CD14-positive monocyte (primary cell): ENCODE measurements around the gene BNIP2. TPM values are rescaled to one million over a fixed set of nuclear protein-coding genes. Genes with fewer than 3 reads are reported as not detected.

Source experiments
- DNase-seq, 3 donors: peaks; one replicate each; pipeline ENCODE4 v3.0.0-alpha.2; 2011 to 2022
- H2AFZ ChIP-seq: 2 replicates; pipeline ENCODE4 v1.6.0; 2012; ENCODE audit warnings: mild to moderate bottlenecking, low read depth, low read length, inconsistent platforms; ENCODE audit not compliant: insufficient read depth, poor library complexity, severe bottlenecking
- H3K27ac ChIP-seq, 2 donors: 1 replicate in 1 of 2; 2 replicates in 1 of 2; pipeline ENCODE4 v1.5.1; 2012 to 2013; ENCODE audit warnings: low read length in 2 of 2, control low read depth in 1 of 2, inconsistent platforms in 1 of 2, low read depth in 1 of 2, mild to moderate bottlenecking in 1 of 2
- H3K27me3 ChIP-seq, 2 donors: one replicate each; pipeline versions ENCODE4 v1.6.0 to v1.6.1; 2011 to 2013; ENCODE audit warnings: low read length in 2 of 2; ENCODE audit not compliant: control insufficient read depth in 2 of 2, insufficient read depth in 2 of 2
- H3K36me3 ChIP-seq, 2 donors: replicated peaks in 1 of 2; 1 replicate in 1 of 2; 2 replicates in 1 of 2; pipeline versions ENCODE4 v1.5.1 to v1.6.1; 2012 to 2013; ENCODE audit warnings: low read length in 2 of 2, control low read depth in 1 of 2, inconsistent platforms in 1 of 2, mild to moderate bottlenecking in 1 of 2; ENCODE audit not compliant: insufficient read depth in 2 of 2, control insufficient read depth in 1 of 2
- H3K4me1 ChIP-seq, 2 donors: 1 replicate in 1 of 2; 2 replicates in 1 of 2; pipeline versions ENCODE4 v1.5.1 to v1.6.1; 2012 to 2013; ENCODE audit warnings: low read length in 2 of 2, control low read depth in 1 of 2, inconsistent platforms in 1 of 2, mild to moderate bottlenecking in 1 of 2, moderate library complexity in 1 of 2; ENCODE audit not compliant: insufficient read depth in 2 of 2, control insufficient read depth in 1 of 2
- H3K4me2 ChIP-seq: replicated peaks from 2 replicates; pipeline ENCODE3; 2012; ENCODE audit warnings: low read length, moderate library complexity, mild to moderate bottlenecking; ENCODE audit not compliant: poor library complexity, severe bottlenecking; ENCODE audit errors: extremely low read depth
- H3K4me3 ChIP-seq, 3 experiments: fragments of 200-600 bp in 1 of 3; sonication (generic) in 1 of 3; replicated peaks in 1 of 3; 1 replicate in 2 of 3; 2 replicates in 1 of 3; pipeline ENCODE4 v1.5.1; 2011 to 2013; ENCODE audit warnings: low read length in 3 of 3, mild to moderate bottlenecking in 3 of 3, control low read depth in 2 of 3, low read depth in 2 of 3, inconsistent platforms in 1 of 3, moderate library complexity in 1 of 3
- H3K79me2 ChIP-seq: 2 replicates; pipeline ENCODE4 v1.6.0; 2012; ENCODE audit warnings: mild to moderate bottlenecking, control low read depth, inconsistent platforms, low read length, moderate library complexity; ENCODE audit not compliant: insufficient read depth
- H3K9ac ChIP-seq: 2 replicates; pipeline ENCODE4 v1.6.0; 2017; ENCODE audit warnings: low read length, mild to moderate bottlenecking; ENCODE audit not compliant: insufficient read depth, poor library complexity, severe bottlenecking
- H3K9me3 ChIP-seq, 2 donors: replicated peaks in 1 of 2; 1 replicate in 1 of 2; 2 replicates in 1 of 2; pipeline versions ENCODE4 v1.5.1 to v1.6.1; 2012 to 2013; ENCODE audit warnings: low read length in 2 of 2, control low read depth in 1 of 2; ENCODE audit not compliant: control insufficient read depth in 1 of 2, insufficient read depth in 1 of 2
- H4K20me1 ChIP-seq: 2 replicates; pipeline ENCODE4 v1.6.0; 2012; ENCODE audit warnings: mild to moderate bottlenecking, low read length, control low read depth, moderate library complexity; ENCODE audit not compliant: insufficient read depth
- H3K27ac Mint-ChIP-seq, 7 donors: one replicate each; pipeline ENCODE4 v1.8.0; 2020; ENCODE audit warnings: mild to moderate bottlenecking in 7 of 7, mixed read lengths in 7 of 7, moderate library complexity in 6 of 7, inconsistent platforms in 2 of 7
- H3K27me3 Mint-ChIP-seq, 3 donors: one replicate each; pipeline ENCODE4 v1.8.0; 2021 to 2022; ENCODE audit warnings: low read depth in 3 of 3, mild to moderate bottlenecking in 3 of 3, mixed read lengths in 3 of 3, moderate library complexity in 3 of 3, inconsistent platforms in 1 of 3
- H3K36me3 Mint-ChIP-seq, 2 donors: one replicate each; pipeline ENCODE4 v1.8.0; 2020; ENCODE audit warnings: mixed read lengths in 2 of 2, inconsistent platforms in 1 of 2, mild to moderate bottlenecking in 1 of 2
- H3K4me1 Mint-ChIP-seq: one replicate; pipeline ENCODE4 v1.8.0; 2020; ENCODE audit warnings: mild to moderate bottlenecking, mixed read lengths
- H3K4me3 Mint-ChIP-seq, 2 donors: one replicate each; pipeline ENCODE4 v1.8.0; 2020; ENCODE audit warnings: mild to moderate bottlenecking in 2 of 2, mixed read lengths in 2 of 2, moderate library complexity in 1 of 2
- H3K9me3 Mint-ChIP-seq, 7 donors: one replicate each; pipeline ENCODE4 v1.8.0; 2020 to 2022; ENCODE audit warnings: mixed read lengths in 7 of 7, mild to moderate bottlenecking in 6 of 7, moderate library complexity in 6 of 7, inconsistent platforms in 2 of 7
- CTCF ChIP-seq: fragments of 200-600 bp; IDR thresholded peaks from one replicate; pipeline ENCODE4 v1.8.0; 2022; ENCODE audit warnings: antibody characterized with exemption, mild to moderate bottlenecking
- WGBS: methylation state at CpG from one replicate; pipeline ENCODE4 v1.1.5; 2013; ENCODE audit warnings: missing lambda C conversion rate; ENCODE audit not compliant: insufficient coverage; 5-methylcytosine and 5-hydroxymethylcytosine counted together
- intact Hi-C, 2 donors: fragments of 100-400 bp; cut with micrococcal nuclease; formaldehyde crosslinking; loops; one replicate each; pipeline versions ENCODE4 v1.15.0 to v1.15.1; 2023
- polyA plus RNA-seq, 3 donors: library from polyadenylated mRNA; depleted of rRNA in 1 of 3; unstranded in 2 of 3; stranded (reverse) in 1 of 3; fragments of 300-500 nt in 2 of 3; fragments of >200 nt in 1 of 3; fragmentation: Illumina TruSeq in 2 of 3; gene quantifications; 1 replicate in 2 of 3; 2 replicates in 1 of 3; pipeline ENCODE4 v1.2.3, GENCODE V29; 2012 to 2021

Gene BNIP2
- polyA plus RNA-seq, 3 donors = 83.4 to 189 (median 136) TPM

GRCh38 chr15:59691194-59691805 is 2.2 kb upstream of the BNIP2 start:
- H3K27ac Mint-ChIP-seq = peak overlapping the region in 6 of 7 donors; percentile 3 to 99 (median 68)
- peaks cover 0 to 7% (median 0%) of the 10 kb centered on the region in 3 donors for H3K27me3 Mint-ChIP-seq
- Histone ChIP-seq H3K9ac (no peak overlapping the region), H3K27ac (peak overlapping the region in 1 of 2 donors; percentile 99), H3K36me3 (no peaks in the 10 kb centered on the region), H2AFZ (no peak overlapping the region), H3K4me3 (no peak overlapping the region), H3K9me3 (no peaks in the 10 kb centered on the region), H3K4me1 (peaks cover 20 to 31% of the 10 kb centered on the region in 2 donors), H4K20me1 (peaks cover 13% of the 10 kb centered on the region), H3K79me2 (peaks cover 39% of the 10 kb centered on the region), H3K27me3 (no peaks in the 10 kb centered on the region), H3K4me2 (no peak overlapping the region)
- H3K9me3 Mint-ChIP-seq = peaks cover 0 to 2% (median 0%) of the 10 kb centered on the region in 7 donors
- intact Hi-C loops = loop anchor here (5.0 to 10.0 kb wide), 2 partner anchors 634 to 636 kb away; no protein-coding TSS in a partner anchor
- no peak overlapping the region for H3K4me3 Mint-ChIP-seq
- DNase-seq = peak; percentile 49 to 60 (median 60)
- H3K36me3 Mint-ChIP-seq = peaks cover 4 to 21% of the 10 kb centered on the region in 2 donors
- peak; percentile 82 for TF ChIP-seq CTCF
- no CpG with 5 or more reads among the region's 1 CpG for WGBS
- peaks cover 28% of the 10 kb centered on the region for H3K4me1 Mint-ChIP-seq

GRCh38 chr15:59689626-59690236 is 611 bp upstream of the BNIP2 start:
- WGBS = 0% methylated on average over 2 of the region's 25 CpGs
- peak overlapping the region; percentile 15 for H2AFZ ChIP-seq
- peak overlapping the region; percentile 69 to 98 (median 72) for H3K4me3 ChIP-seq
- H3K4me1 Mint-ChIP-seq = peaks cover 42% of the 10 kb centered on the region
- no peaks in the 10 kb centered on the region for H3K9me3 Mint-ChIP-seq
- peaks cover 0 to 4% of the 10 kb centered on the region in 2 donors for H3K36me3 ChIP-seq
- no peak for TF ChIP-seq CTCF
- H3K27me3 ChIP-seq = no peaks in the 10 kb centered on the region
- H4K20me1 ChIP-seq = peaks cover 28% of the 10 kb centered on the region
- DNase-seq = peak; percentile 66 to 82 (median 66)
- peaks cover 35 to 46% of the 10 kb centered on the region in 2 donors for H3K4me1 ChIP-seq
- H3K27me3 Mint-ChIP-seq = peaks cover 0 to 7% (median 0%) of the 10 kb centered on the region in 3 donors
- H3K9me3 ChIP-seq = no peaks in the 10 kb centered on the region
- peak overlapping the region; percentile 93 to 94 for H3K4me3 Mint-ChIP-seq
- intact Hi-C loops = loop anchor here (5.0 to 10.0 kb wide), 5 partner anchors 585 to 708 kb away; partner anchors contain the start of genes ANXA2 (in 1 of the 2), CCNB2 (in 1 of the 2) and RNF111 (in 1 of the 2)
- peak overlapping the region; percentile 99 for H3K4me2 ChIP-seq
- H3K79me2 ChIP-seq = peaks cover 55% of the 10 kb centered on the region
- peak overlapping the region; percentile 98 for H3K9ac ChIP-seq
- H3K27ac ChIP-seq = peak overlapping the region; percentile 94 to 99
- peaks cover 1 to 16% of the 10 kb centered on the region in 2 donors for H3K36me3 Mint-ChIP-seq
- H3K27ac Mint-ChIP-seq = peak overlapping the region; percentile 99 to 100 (median 99)
